ENCODE data around the gene MICALL1.

MICALL1 gene

GRCh38 chr22:37898441-37899181 is 7.5 kb upstream of the MICALL1 start:
- DNase-seq, result no peak
- in situ Hi-C loops (cut with MboI; ENCODE audit: low pct_unique_long_range_greater_than_20kb, low sequenced_read_pairs), result no loop called here

GRCh38 chr22:37904572-37905533 is 1.2 kb upstream of the MICALL1 start:
- in situ Hi-C loops (cut with MboI; ENCODE audit: low pct_unique_long_range_greater_than_20kb, low sequenced_read_pairs), result no loop called here
- peak; percentile 31 for DNase-seq

- in situ Hi-C loops (cut with MboI; ENCODE audit: low pct_unique_long_range_greater_than_20kb, low sequenced_read_pairs), result no loop called here
- DNase-seq, result no peak
These were observed 389 bp downstream of the MICALL1 start for GRCh38 chr22:37906364-37907008.

- in situ Hi-C loops (cut with MboI; ENCODE audit: low pct_unique_long_range_greater_than_20kb, low sequenced_read_pairs), result no loop called here
- no peak for DNase-seq
These were observed 1.2 kb downstream of the MICALL1 start for GRCh38 chr22:37907036-37907954.

GRCh38 chr22:37909766-37910165 is 3.7 kb downstream of the MICALL1 start:
- in situ Hi-C loops (cut with MboI; ENCODE audit: low pct_unique_long_range_greater_than_20kb, low sequenced_read_pairs), result no loop called here
- no peak for DNase-seq

- DNase-seq, result no peak
- in situ Hi-C loops (cut with MboI; ENCODE audit: low pct_unique_long_range_greater_than_20kb, low sequenced_read_pairs), result no loop called here
These were observed 5.0 kb downstream of the MICALL1 start for GRCh38 chr22:37910890-37911672.

GRCh38 chr22:37911697-37912096 is 5.6 kb downstream of the MICALL1 start:
- in situ Hi-C loops (cut with MboI; ENCODE audit: low pct_unique_long_range_greater_than_20kb, low sequenced_read_pairs), result no loop called here
- no peak for DNase-seq

GRCh38 chr22:37912171-37912570 is 6.1 kb downstream of the MICALL1 start:
- DNase-seq, result no peak
- in situ Hi-C loops (cut with MboI; ENCODE audit: low pct_unique_long_range_greater_than_20kb, low sequenced_read_pairs), result no loop called here

- in situ Hi-C loops (cut with MboI; ENCODE audit: low pct_unique_long_range_greater_than_20kb, low sequenced_read_pairs), result no loop called here
- DNase-seq, result no peak
These were observed 7.2 kb downstream of the MICALL1 start for GRCh38 chr22:37913233-37913721.

- in situ Hi-C loops (cut with MboI; ENCODE audit: low pct_unique_long_range_greater_than_20kb, low sequenced_read_pairs), result no loop called here
- no peak for DNase-seq
These were observed 10.2 kb downstream of the MICALL1 start for GRCh38 chr22:37916311-37916710.

GRCh38 chr22:37917874-37918548 is 11.9 kb downstream of the MICALL1 start:
- in situ Hi-C loops (cut with MboI; ENCODE audit: low pct_unique_long_range_greater_than_20kb, low sequenced_read_pairs), result no loop called here
- DNase-seq, result no peak

- no peak for DNase-seq
- in situ Hi-C loops (cut with MboI; ENCODE audit: low pct_unique_long_range_greater_than_20kb, low sequenced_read_pairs), result no loop called here
These were observed 12.6 kb downstream of the MICALL1 start for GRCh38 chr22:37918580-37919270.

GRCh38 chr22:37920126-37920525 is 14.0 kb downstream of the MICALL1 start:
- in situ Hi-C loops (cut with MboI; ENCODE audit: low pct_unique_long_range_greater_than_20kb, low sequenced_read_pairs), result no loop called here
- DNase-seq, result peak; percentile 29

- no peak for DNase-seq
- in situ Hi-C loops (cut with MboI; ENCODE audit: low pct_unique_long_range_greater_than_20kb, low sequenced_read_pairs), result no loop called here
These were observed 16.1 kb downstream of the MICALL1 start for GRCh38 chr22:37922191-37922590.

- DNase-seq, result no peak
- in situ Hi-C loops (cut with MboI; ENCODE audit: low pct_unique_long_range_greater_than_20kb, low sequenced_read_pairs), result no loop called here
These were observed 17.8 kb downstream of the MICALL1 start for GRCh38 chr22:37923927-37924326.

GRCh38 chr22:37924386-37925065 is 18.4 kb downstream of the MICALL1 start:
- in situ Hi-C loops (cut with MboI; ENCODE audit: low pct_unique_long_range_greater_than_20kb, low sequenced_read_pairs), result no loop called here

More at GRCh38 chr22:37924386-37925065, 18.4 kb downstream of the MICALL1 start:
- no peak for DNase-seq

Measured in KBM-7 (cell line).